Kidney capillary endothelial cell (primary cell): ENCODE results near the gene TNFAIP3.
"Not testable (repeated sequence)": the region's sequence is repeated elsewhere in the genome, so short reads cannot be mapped to it uniquely, and the experiment has no call there.

Source experiments
- DNase-seq: peaks from one replicate; pipeline ENCODE4 v3.0.0-alpha.2; 2018; ENCODE audit warnings: low spot score

TNFAIP3 gene

GRCh38 chr6:137878029-137878428, 11.0 kb downstream of the TNFAIP3 start:
- DNase-seq = no peak

- no peak for DNase-seq
Measured at GRCh38 chr6:137878486-137879285, 11.6 kb downstream of the TNFAIP3 start.

- DNase-seq = no peak
Measured at GRCh38 chr6:137879299-137879698, 12.2 kb downstream of the TNFAIP3 start.

- DNase-seq = no peak
Measured at GRCh38 chr6:137879885-137880745, 13.1 kb downstream of the TNFAIP3 start.

- no peak for DNase-seq
Measured at GRCh38 chr6:137880746-137881521, 13.9 kb downstream of the TNFAIP3 start.

- no peak for DNase-seq
Measured at GRCh38 chr6:137881522-137881886, 14.4 kb downstream of the TNFAIP3 start.

GRCh38 chr6:137882225-137882961, 15.3 kb downstream of the TNFAIP3 start:
- DNase-seq = no peak

GRCh38 chr6:137883400-137884148, 16.5 kb downstream of the TNFAIP3 start:
- no peak for DNase-seq

- DNase-seq = no peak
Measured at GRCh38 chr6:137884149-137884909, 17.3 kb downstream of the TNFAIP3 start.

GRCh38 chr6:137884910-137885229, 17.8 kb downstream of the TNFAIP3 start:
- DNase-seq = not testable (repeated sequence)

GRCh38 chr6:137886226-137886625, 19.2 kb downstream of the TNFAIP3 start:
- not testable (repeated sequence) for DNase-seq

- no peak for DNase-seq
Measured at GRCh38 chr6:137890983-137891537, 24.0 kb downstream of the TNFAIP3 start.

- DNase-seq = no peak
Measured at GRCh38 chr6:137892271-137892708, 25.2 kb downstream of the TNFAIP3 start.

- no peak for DNase-seq
Measured at GRCh38 chr6:137893181-137893580, 26.1 kb downstream of the TNFAIP3 start.

GRCh38 chr6:137893726-137894125, 26.7 kb downstream of the TNFAIP3 start:
- no peak for DNase-seq

GRCh38 chr6:137894378-137894777, 27.3 kb downstream of the TNFAIP3 start:
- not testable (repeated sequence) for DNase-seq

GRCh38 chr6:137894779-137895385, 27.8 kb downstream of the TNFAIP3 start:
- DNase-seq = no peak

GRCh38 chr6:137896647-137897046, 29.6 kb downstream of the TNFAIP3 start:
- no peak for DNase-seq

- no peak for DNase-seq
Measured at GRCh38 chr6:137900815-137901214, 33.8 kb downstream of the TNFAIP3 start.
